ENCODE data around the gene IMMT. TPM values are rescaled to one million over a fixed set of nuclear protein-coding genes. Genes with fewer than 3 reads are reported as not detected.

IMMT gene
- total and polyA plus RNA-seq, 2 experiments from 2014 or later, result 71.0 to 96.7 TPM

- TF ChIP-seq POLR2AphosphoS5 (IDR thresholded peaks at IDR 0.05; ENCODE audit: low read depth) (no peak), EZH2phosphoT487 (IDR thresholded peaks at IDR 0.05; ENCODE audit: unreplicated experiment) (no peak), NANOG (IDR thresholded peaks at IDR 0.05; ENCODE audit: borderline replicate concordance) (no peak), JUNB (IDR thresholded peaks at IDR 0.05; ENCODE audit: unreplicated experiment) (no peak), CREB1 (CRISPR knock-in tag; IDR thresholded peaks at IDR 0.05; ENCODE audit: low read depth) (no peak), STAT1 (IDR thresholded peaks at IDR 0.05; ENCODE audit: unreplicated experiment) (no peak), ZNF331 (CRISPR knock-in tag; IDR thresholded peaks at IDR 0.05; ENCODE audit: low read depth) (no peak)
- TF ChIP-seq, protein P1, sequence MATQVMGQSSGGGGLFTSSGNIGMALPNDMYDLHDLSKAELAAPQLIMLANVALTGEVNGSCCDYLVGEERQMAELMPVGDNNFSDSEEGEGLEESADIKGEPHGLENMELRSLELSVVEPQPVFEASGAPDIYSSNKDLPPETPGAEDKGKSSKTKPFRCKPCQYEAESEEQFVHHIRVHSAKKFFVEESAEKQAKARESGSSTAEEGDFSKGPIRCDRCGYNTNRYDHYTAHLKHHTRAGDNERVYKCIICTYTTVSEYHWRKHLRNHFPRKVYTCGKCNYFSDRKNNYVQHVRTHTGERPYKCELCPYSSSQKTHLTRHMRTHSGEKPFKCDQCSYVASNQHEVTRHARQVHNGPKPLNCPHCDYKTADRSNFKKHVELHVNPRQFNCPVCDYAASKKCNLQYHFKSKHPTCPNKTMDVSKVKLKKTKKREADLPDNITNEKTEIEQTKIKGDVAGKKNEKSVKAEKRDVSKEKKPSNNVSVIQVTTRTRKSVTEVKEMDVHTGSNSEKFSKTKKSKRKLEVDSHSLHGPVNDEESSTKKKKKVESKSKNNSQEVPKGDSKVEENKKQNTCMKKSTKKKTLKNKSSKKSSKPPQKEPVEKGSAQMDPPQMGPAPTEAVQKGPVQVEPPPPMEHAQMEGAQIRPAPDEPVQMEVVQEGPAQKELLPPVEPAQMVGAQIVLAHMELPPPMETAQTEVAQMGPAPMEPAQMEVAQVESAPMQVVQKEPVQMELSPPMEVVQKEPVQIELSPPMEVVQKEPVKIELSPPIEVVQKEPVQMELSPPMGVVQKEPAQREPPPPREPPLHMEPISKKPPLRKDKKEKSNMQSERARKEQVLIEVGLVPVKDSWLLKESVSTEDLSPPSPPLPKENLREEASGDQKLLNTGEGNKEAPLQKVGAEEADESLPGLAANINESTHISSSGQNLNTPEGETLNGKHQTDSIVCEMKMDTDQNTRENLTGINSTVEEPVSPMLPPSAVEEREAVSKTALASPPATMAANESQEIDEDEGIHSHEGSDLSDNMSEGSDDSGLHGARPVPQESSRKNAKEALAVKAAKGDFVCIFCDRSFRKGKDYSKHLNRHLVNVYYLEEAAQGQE (IDR thresholded peaks at IDR 0.05; ENCODE audit: unreplicated experiment), result no peak
These were observed 28.8 kb upstream of the IMMT start (continued) for GRCh38 chr2:86223927-86224560.

DNA sequence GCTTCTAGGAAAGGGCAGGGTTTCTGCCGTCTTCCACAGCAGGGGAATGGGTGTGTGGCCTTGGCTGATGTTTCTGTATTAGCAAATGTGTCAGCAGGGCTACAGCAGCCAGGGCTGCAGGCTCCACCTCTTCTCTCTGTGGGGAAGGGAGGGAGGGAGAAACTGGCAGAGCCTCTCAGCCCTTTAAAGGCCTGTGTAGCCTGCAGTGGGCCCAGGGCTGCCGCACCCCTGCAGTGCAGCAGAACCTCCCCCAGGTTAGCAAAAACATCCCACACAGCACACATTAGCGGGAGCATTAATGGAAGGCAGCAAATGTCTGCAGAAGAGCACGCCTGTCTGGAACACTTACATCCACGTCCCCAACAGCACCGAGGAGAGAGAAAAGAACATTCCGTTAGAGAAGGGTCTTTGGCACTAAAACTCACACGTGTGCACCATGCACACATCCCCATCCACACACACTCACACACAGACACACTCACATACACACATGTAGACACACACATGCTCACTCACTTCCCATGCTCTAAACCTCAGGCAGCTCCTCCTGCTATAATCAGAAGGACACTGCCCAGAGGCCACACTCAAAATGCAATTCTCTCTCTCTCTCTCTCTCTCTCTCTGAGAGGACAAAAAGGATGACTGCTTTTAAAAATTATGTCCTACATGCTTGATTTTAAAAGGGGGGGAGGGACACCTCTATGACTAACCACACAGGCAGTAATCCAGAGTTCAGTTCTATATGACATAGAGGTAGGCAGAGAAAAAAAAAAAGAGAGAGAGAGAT, 28.1 kb upstream of the IMMT start:
- Mint-ChIP-seq H3K36me3 (ENCODE audit: low read depth) (no peaks in the 10 kb centered on the region), H3K4me3 (no peak overlapping the region), H3K27ac (no peak overlapping the region), H3K9me3 (no peaks in the 10 kb centered on the region), H3K27me3 (ENCODE audit: insufficient read depth, low read depth, poor library complexity) (peaks cover 8% of the 10 kb centered on the region), H3K4me1 (peaks cover 22% of the 10 kb centered on the region)
- DNase-seq (ENCODE audit: low spot score) (no peak), ATAC-seq (peak; percentile 77)
- H3K79me2 ChIP-seq (replicated peaks; ENCODE audit: insufficient read depth), result no peaks in the 10 kb centered on the region
- no peaks in the 10 kb centered on the region for H3K27me3 ChIP-seq (ENCODE audit: insufficient read depth)
- no peak overlapping the region for H3K27ac ChIP-seq (ENCODE audit: low read depth)
- no peak overlapping the region for H3K4me2 ChIP-seq
- no peaks in the 10 kb centered on the region for H3K36me3 ChIP-seq (ENCODE audit: insufficient read depth)
- no peak overlapping the region for H3K4me3 ChIP-seq
- H3K4me1 ChIP-seq (ENCODE audit: insufficient read depth), result no peaks in the 10 kb centered on the region
- TF ChIP-seq ZNF331 (CRISPR knock-in tag; IDR thresholded peaks at IDR 0.05; ENCODE audit: low read depth), result no peak
- no peak for TF ChIP-seq ETS1 (IDR thresholded peaks at IDR 0.05)
- TF ChIP-seq, protein P1 (IDR thresholded peaks at IDR 0.05; ENCODE audit: unreplicated experiment), result no peak
- no peak for TF ChIP-seq JUNB (IDR thresholded peaks at IDR 0.05; ENCODE audit: unreplicated experiment)
- TF ChIP-seq NANOG (IDR thresholded peaks at IDR 0.05; ENCODE audit: borderline replicate concordance), result no peak
- no peak for TF ChIP-seq CREB1 (CRISPR knock-in tag; IDR thresholded peaks at IDR 0.05; ENCODE audit: low read depth)
- H3F3A ChIP-seq (replicated peaks; ENCODE audit: low read depth), result no peaks in the 10 kb centered on the region
- 0 out of 2 replicates have a peak overlapping the region, but pooled peaks have one; percentile 18 for H2AFZ ChIP-seq
- no peaks in the 10 kb centered on the region for H3K9me2 ChIP-seq (ENCODE audit: insufficient read depth)
- no peaks in the 10 kb centered on the region for H4K20me1 ChIP-seq (replicated peaks; ENCODE audit: insufficient read depth)
